NCI-H1436 treated with DMSO at 0.1 percent for 48 hours (cell line): ENCODE measurements around the gene PTPN23.

ENCODE experiments used
- DNase-seq: peaks from one replicate; lab custom pipeline; 2025; lab: John Stamatoyannopoulos, UW

PTPN23 gene

DNA sequence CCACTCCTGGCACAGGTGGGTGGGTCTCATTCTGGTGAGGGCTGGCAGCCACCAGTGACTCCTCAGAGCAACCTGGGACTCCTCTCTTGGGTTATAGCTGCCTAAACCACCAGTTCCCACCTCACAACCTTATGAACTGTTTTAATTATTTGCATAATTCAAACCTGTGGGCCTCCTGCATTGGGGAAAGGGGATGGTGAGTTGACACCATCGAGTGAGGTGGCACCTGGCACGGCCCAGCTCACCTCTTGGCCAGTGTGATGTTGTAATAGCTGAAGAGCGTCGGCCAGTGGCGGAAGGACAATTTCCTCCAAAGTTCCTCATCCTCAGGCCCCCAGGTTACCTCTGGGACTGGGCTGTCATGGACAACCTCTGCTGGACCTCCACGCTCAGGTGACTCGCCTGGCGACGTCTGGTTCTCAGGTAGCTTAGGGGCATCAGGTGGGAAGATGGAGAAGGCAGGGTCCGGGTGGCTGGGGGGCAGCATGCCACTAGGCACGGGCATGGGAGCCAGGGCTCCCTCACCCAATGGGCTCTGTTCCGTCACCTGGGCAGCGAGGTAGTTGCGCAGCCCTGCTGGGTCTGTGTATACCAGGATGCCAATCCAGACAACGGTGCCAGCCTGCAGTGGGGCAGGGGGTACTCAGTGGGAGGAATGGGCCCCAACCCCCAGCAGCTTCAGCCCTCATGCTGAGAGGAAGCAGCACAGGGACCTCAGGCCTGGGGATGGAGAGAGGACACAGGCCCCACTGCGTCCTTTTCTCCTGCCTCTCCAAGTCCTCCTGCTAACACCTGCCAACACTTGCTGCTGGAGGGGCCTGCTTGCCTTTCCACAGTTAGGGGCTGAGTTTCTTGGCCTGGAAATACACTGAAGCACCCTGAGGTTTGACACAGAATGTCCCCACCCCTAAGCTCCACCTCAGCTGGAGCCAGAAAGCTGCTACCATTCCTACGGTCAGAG, 38.5 kb downstream of the PTPN23 start:
- no peak for DNase-seq

DNA sequence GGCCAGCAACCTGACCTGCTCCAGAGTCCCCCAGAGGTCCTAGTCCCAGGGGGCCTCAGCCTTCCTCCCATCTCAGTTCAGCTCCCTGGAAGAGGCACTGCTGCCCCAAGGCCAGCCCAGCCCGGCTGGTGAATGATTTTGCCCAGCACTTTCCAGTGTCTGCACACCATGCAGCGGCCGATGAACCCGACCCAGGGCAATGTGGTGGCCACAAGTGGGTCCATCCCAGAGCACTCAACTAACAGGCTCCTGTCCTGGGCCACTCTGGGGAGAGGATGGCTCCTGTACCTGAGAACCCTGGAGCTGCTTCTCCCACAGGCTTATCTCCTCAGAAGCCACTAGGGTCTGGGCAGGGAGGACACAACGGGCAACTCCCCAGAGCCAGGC, 39.2 kb downstream of the PTPN23 start:
- DNase-seq: no peak

DNA sequence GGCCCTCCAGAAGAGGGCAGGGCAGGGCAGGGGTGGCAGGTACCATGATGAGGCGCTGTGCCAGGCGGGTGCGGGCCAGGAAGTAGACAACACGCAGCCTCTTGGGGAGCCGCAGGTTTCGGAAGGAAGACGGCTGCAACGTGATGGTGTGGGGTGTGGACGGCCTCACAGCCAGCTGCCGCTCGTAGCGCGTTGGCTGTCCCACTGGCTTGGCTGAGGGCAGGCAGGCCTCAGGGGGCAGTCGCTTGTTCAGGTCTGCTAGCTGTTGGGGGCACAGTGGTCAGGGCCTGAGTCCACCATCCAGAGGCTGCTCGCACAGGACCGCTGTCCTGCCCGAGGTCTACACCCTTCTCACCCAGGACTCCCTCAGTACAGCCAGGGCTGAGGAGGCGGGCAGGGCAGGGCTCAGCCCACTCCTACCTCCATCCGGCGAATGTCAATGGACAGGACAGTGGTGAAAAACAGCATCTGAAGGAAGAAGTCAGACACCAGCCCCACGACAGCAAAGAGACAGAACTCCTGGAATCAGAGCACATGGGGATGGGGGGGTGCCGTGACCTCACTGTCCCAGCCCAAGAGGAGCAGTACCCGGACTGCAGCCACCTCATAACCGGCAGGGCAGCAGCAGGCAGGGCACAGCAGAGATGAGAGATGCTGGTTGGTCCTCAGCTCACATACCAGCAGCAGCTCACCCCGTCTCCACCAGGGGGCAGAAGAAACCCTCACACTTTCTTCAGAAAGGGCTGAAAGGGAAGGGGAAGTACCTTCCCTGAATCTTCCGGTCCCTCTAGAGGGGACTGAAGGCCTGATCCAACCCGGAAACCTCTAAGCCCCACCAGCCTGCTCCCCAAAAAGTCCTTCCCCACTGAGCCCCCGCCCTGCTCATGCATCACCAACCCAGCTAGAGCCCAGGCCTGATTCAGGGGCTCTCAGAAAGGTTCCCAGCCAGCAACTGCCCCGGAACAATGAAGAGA, 40.0 kb downstream of the PTPN23 start:
- DNase-seq: no peak

DNA sequence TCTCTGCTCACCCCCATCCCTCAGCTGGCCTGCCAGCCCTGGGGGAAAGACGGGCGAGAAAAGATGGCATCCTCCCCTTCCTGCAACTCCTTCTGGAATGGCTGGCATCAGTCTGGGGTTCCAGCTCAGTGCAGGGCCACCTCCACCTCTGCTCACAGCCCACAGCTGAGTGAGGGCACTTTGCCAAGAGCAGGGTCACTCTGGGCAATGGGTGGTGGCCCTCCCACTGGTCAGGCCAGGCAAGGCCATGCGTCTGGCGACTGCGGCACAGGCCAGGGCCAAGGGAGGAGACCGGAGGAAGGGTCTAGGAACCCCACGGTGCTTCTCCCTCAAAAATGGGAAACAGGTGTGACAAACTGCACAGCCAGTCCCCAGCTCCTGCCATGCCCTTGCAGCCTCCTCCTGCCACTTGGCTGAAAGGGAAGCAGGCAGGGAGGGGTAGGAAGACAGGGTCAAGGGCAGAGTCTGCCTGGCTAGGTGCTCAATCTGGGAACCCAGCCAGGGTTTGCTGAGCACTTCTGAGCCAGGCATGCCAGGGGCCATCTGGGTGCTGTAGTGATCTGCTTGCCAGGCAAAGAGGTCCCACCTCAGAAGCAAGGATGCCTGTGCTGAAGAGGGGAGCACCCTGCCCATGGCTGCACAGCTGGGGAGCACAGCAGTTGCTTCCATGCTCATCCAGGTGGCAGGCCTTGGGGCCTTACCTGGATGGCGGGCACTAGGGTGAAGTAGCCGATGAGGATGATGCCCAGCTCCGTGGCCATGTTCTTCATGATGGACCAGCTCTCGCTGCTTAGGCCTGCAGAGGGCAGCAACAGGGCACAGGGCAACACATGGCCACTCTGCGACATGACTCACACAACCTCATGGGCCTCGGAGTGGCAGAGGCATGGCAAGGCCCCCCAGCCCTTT, 41.2 kb downstream of the PTPN23 start:
- DNase-seq: no peak

DNA sequence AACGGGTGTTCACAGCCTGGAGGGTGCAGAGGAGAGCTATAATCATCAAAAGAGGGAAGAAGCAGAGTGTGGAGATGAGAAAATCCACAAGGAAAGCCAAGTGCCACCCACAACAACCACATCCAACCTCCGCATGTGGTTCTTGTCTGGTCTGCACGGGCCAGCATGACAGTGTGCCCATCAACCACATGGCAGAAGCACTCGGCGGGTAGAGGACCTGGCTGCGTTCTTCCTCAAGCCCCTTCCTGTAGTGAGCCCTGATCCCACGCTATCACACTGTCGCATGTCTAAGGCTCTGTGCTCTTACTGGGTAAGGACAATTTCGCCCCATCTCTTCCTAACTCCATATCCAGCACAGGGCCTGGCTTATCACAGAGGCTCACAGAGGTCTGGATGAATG, 41.9 kb downstream of the PTPN23 start:
- no peak for DNase-seq

DNA sequence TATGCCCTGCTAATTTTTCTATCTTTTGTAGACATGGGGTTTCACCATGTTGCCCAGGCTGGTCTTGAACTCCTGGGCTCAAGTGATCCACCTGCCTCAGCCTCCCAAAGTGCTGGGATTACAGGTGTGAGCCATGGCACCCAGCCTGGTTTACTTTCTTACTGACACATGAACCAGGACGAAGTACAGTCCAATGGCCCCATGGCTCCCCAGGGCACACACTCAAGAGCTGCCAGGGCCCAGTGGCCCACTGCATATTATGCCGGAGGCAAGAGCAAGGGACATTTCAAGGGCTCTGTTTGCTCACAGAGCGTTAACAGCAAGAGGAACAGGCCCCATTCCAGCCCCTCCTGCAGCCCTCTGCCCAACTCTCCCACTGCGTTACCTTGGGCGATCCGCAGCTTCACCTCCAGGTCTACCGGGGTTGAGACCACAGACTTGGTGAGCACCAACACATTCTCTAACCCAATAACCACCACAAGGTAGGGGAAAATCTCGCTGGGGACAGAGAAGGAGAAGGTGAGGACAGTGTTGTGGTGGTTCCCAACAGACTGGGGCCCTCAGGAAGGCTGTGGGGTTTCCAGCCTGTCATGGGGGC, 42.8 kb downstream of the PTPN23 start:
- DNase-seq: no peak

DNA sequence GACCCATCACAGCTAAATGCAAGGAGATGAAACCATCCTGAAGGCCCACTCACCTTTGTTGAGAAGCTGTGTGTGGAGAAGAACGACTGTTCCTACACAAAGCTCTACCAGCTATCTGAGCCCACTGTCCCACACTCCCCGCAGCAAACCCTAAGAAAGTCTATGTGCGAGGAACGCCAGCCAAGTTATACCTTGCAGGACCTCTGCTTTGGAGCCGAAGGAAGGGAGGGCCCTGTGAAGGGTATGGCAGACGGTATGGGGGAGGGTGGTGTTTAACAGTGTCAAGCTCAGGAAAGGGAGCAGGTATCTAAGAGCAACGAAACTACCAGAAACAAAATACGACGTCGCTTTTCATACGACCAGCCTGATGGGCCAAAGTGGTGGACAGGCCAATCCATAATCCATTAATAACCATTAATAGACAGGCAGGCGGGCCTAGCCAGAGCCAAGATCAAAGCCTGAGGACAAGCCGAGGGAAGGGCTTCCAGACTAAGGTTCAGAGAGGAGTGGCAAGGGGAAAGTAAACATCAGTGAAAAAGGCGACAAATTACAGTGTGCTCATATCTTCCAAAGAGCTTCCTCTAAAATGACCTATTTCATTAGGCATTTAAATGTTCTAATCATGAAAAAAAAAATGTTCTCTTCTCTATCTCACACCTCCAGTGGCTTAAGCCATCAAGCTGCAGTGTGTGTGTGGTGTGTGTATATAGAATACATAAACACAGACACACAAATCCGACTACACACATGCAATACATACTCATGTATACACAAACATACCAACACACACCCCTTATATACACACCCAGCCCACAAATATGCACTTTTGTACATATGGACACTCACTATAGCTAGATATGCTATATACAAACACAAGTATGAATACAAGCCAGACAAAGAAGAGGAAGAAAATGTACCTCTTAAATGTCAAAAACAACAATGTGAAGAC, 43.9 kb downstream of the PTPN23 start:
- no peak for DNase-seq

DNA sequence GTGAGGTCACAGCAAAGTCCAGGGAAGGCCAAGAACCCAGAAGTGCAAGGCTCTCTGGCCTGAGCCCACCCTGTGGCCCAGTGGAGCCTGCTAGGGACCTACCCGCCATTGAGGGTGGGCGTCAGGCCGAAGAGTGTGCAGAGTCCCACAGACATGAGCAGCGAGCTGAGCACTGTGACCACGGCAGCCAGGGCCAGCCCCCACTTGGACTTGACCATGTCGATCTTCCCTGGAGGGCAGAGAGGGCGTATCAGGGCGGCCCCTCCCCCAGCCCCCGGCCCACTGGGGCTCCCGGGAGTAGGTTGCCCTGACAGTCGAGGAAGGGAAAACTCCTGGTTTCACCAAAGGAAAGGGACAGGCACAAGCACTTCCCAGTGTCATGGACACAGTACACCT, 44.6 kb downstream of the PTPN23 start:
- DNase-seq: no peak

DNA sequence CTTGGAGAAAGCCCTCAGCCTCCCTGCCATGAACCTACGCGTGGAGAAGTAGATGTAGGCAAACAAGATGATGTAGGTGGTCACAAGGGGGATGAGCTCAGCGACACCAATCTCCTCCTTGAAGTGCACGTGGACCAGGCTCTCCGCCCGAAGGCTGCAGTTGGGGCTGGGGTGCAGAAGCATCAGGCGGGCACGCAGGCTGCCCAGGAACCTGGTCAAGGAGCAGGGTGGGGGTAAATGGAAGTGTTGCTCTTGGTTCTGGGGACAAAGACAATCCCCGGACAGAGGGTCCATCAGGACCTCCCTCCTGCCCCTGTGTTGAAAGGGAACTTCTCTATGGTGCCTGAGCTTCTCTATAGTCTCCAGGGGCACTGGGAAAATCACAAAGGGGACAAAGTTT, 45.1 kb downstream of the PTPN23 start:
- no peak for DNase-seq

DNA sequence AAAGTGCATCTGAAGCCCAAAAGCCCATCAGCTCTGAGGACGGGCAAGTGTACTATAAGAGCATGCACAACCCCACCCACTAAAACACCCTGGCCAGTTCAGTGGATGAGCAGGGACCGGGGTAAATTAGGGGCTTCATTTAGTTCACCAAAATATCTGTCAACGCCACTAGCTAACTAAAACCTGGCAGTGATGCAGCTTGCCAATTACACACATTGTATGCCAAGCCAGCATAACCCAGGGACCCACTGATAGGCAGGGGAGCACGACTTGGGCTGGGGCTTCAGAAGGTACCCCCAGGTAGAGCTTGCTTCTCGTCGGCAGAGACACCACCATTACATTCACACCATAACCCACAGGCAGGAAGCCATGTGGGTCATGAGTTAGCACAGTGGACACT, 47.0 kb downstream of the PTPN23 start:
- DNase-seq: no peak

DNA sequence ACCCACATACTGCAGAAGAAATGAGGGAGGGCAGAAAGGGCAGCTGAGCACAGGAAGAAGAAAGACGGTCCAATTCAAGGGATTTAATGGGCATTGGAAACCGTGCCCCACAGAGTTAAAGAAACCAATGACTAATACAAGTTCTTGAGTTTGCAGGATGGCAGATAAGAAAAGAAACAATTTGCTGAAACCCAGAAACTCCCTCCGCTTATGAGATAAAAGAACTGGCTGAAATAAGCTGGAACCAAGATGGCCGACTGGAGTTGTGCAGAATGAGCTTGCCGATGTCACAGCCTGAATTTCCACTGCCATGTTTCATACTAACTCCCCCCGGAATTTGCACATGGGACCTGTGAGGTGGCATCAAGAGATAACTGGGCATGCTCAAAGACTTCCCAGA, 47.8 kb downstream of the PTPN23 start:
- no peak for DNase-seq

DNA sequence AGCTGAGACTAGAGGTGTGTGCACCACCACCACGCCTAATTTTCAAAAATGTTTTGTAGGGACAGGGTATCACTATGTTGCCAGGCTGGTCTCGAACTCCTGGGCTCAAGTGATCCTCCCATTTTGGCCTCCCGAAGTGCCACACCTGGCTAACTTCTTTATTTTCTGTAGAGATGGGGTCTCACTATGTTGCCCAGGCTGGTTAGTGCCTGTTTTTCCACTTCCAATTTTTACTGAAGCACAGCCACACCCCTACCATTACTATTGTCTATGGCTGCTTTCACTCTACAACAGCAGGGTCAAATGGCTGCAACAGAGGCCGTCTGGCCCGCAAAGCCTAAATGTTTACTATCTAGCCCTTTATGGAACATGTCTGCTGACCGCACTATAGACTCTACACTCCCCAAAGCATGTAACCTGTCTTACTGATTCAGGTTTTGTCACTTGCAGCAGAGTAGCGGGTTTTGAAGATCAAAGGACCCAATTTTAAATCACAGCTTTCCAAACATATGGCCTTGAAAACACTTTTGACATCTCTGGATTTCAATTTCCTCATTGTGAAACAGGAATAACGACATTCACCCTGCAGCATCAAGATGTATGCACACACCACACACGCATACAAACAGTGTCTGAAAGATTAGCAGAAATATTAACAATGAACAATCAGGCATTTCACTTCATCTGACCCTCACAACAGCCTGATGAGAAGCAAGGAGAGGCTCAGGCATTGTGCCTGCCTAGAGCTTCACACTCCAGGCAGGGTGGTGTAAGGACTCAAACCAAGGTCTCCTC, 48.9 kb downstream of the PTPN23 start:
- no peak for DNase-seq

DNA sequence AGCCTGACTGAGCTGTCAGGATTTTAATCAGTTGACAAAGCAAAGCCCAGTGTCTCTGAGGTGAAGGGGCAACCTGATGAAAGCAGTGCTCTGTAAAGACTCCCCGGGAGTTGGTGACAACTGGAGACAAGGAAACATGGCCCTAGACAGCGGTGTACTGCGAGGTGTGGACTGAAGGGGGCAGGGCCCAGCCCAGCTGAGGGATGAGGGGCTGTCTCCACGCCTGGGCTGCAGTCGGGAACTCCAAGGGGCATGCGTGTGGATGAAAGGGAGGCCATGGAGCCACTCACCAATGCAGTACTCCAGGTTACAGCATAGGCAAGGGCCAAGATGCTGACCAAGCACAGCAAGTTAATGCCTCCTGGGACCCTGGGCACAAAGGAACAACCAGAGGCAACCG, 49.8 kb downstream of the PTPN23 start:
- DNase-seq: no peak

DNA sequence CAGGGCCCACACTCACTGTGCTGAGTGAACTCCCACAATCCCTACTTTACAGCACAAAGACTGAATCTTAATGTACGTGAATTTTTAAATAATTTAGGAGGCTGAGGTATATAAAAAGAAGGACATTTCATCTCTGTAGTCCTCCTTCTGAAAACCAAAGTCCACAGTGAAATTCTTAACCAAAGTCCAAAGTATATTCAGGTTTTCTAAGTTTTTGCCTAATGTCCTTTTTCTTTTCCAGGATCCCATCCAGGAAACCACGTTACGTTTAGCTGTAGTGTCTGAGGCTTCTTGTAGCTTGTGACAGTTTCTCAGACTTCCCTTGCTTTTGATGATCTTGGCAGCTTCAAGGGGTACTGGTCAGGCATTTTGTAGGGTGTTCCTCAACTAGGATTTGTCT, 50.4 kb downstream of the PTPN23 start:
- DNase-seq: no peak

DNA sequence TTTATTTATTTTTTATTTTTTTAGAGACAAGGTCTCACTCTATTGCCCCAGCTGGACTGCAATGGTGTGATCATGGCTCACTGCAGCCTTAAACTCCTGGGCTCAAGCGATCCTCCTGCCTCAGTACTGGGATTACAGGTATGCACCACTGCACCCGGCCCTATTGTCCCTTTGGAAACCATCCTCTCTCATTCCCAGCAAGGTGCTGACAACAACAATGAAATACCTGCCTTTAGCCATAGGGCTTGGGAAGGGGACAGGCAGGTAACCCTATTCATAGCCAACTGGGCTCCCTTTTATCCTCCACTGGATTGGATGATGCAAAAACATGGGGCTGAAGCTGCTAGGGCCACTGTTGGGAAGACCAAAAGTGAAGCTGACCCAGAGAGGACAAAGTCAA, 51.9 kb downstream of the PTPN23 start:
- no peak for DNase-seq

DNA sequence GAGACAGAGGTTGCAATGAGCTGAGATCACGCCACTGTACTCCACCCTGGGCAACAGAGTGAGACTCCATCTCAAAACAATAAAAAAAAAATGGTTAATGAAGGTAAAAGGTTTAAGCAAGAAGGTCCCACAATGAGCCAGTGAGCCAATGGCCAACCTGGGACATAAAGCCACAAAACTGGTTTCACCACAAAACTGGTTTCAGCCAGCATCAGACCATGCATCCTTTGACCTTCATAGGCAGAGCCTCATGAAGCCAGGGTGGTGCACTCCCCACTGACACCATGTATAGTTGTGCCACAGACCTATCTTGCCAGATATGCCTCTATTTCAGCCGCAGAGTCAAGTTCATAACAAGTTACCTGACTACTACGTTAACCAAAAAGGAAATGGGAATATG, 53.0 kb downstream of the PTPN23 start:
- no peak for DNase-seq

DNA sequence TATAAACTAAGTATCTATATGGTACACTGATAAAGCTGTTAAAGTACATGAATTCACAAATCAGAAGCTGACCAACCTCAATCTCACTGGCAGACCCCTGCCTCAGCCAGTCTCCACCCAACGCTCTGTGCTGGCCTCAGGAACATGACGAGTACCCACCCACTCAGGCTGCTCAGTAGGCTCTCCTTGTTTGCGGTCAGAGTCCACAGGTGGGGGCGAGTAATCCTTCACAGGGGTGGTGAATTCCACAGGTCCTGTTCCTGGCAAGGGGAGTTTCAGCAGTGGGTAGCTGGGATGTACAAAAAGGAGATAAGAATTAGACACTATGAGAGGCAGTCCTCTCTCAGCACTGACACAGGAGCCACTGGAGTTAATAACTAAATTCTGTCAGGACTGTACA, 54.0 kb downstream of the PTPN23 start:
- no peak for DNase-seq

DNA sequence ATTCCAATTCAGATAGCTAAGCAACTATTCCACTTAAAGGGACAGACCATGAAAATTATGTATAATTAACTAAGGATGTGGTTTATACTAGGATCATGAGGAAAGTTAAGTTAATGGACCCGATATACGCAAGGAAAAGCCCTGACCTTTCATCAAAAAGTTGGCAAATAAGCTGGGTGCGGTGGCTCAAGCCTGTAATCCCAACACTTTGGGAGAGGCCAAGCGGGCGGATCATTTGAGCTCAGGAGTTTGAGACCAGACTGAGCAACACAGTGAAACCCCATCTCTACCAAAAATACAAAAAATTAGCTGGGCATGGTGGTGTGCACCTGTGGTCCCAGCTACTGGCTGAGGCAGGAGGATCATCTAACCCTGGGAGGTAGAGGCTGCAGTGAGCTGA, 55.4 kb downstream of the PTPN23 start:
- DNase-seq: no peak

DNA sequence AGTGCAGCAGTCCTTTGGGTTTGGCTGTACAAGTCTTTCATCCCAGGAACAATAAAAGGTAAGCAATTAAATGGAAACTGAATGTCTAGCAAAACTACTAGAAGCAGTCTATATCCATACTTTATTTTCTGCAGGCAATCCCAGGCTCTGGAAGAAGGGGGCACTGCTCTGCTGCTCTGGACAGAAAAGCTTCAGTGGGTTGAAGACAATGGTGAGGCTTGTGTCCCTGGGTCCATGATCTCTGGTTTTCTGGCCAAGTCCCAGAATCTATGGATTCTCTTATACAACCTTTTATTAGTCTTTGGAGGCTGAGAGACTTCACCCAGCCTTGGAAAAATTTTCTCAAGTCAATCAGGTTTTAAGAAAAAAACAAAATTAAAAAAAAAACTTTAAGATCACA, 59.3 kb downstream of the PTPN23 start:
- DNase-seq: no peak
